Activated B cell treated with CpG ODN at 0.5 μM for 24 hours (primary cell): ENCODE data around the gene PRSS23. TPM values are rescaled to one million over a fixed set of nuclear protein-coding genes. Genes with fewer than 3 reads are reported as not detected.

Experiments used
- ATAC-seq: fragments of 200-7000 bp; cut with Tn5 transposase; one replicate; pipeline ENCODE4 v1.10.0; 2021; ENCODE audit warnings: low read depth, mild to moderate bottlenecking, moderate library complexity
- CTCF ChIA-PET: fragments of 350-600 bp; sonication (Branson Sonifier 250); formaldehyde crosslinking; loops from one replicate; lab custom pipeline; 2021; ENCODE audit warnings: antibody characterized with exemption; lab: Charles Lee
- POLR2A ChIA-PET: fragments of 350-600 bp; sonication (Branson Sonifier 250); formaldehyde crosslinking; loops from one replicate; lab custom pipeline; 2021; ENCODE audit warnings: antibody characterized with exemption; lab: Charles Lee
- DNase-seq: peaks from one replicate; pipeline ENCODE4 v3.0.0; 2022
- H3K27ac Mint-ChIP-seq: one replicate; pipeline ENCODE4 v1.8.0; 2020; ENCODE audit warnings: mixed read lengths
- H3K27me3 Mint-ChIP-seq: one replicate; pipeline ENCODE4 v1.8.0; 2021; ENCODE audit warnings: mixed read lengths
- H3K36me3 Mint-ChIP-seq: one replicate; pipeline ENCODE4 v1.8.0; 2021; ENCODE audit warnings: low read depth, mixed read lengths
- H3K4me1 Mint-ChIP-seq: one replicate; pipeline ENCODE4 v1.8.0; 2021; ENCODE audit warnings: mixed read lengths
- H3K4me3 Mint-ChIP-seq: one replicate; pipeline ENCODE4 v1.8.0; 2020; ENCODE audit warnings: mild to moderate bottlenecking, mixed read lengths
- H3K9me3 Mint-ChIP-seq: one replicate; pipeline ENCODE4 v1.8.0; 2020; ENCODE audit warnings: mixed read lengths
- CTCF ChIP-seq: fragments of 200-600 bp; IDR thresholded peaks from one replicate; pipeline ENCODE4 v1.8.0; 2022; ENCODE audit warnings: antibody characterized with exemption, mild to moderate bottlenecking
- intact Hi-C: fragments of 100-400 bp; cut with micrococcal nuclease; formaldehyde crosslinking; loops from one replicate; pipeline ENCODE4 v1.15.1; 2024
- total RNA-seq: library from RNA; stranded (reverse); gene quantifications from 2 replicates; pipeline ENCODE4 v1.2.3, GENCODE V29; 2022

Gene PRSS23
- total RNA-seq, 1 donor from 2014 or later: not detected

- no peak for TF ChIP-seq CTCF
- Mint-ChIP-seq H3K9me3 (no peaks in the 10 kb centered on the region), H3K4me3 (no peak overlapping the region), H3K27ac (no peak overlapping the region), H3K4me1 (peaks cover 9% of the 10 kb centered on the region), H3K36me3 (no peaks in the 10 kb centered on the region), H3K27me3 (peaks cover 32% of the 10 kb centered on the region)
- intact Hi-C loops: loop anchor here (5.0 kb wide), 1 partner anchor 344 kb away; no protein-coding TSS in a partner anchor
- DNase-seq: no peak
- no peak for ATAC-seq
- ChIA-PET CTCF (no interaction called here), POLR2A (no interaction called here)
Observed at GRCh38 chr11:86801364-86801763, 1.0 kb downstream of the PRSS23 start.

GRCh38 chr11:86802146-86802545 lies 1.8 kb downstream of the PRSS23 start:
- intact Hi-C loops: loop anchor here (5.0 kb wide), 1 partner anchor 345 kb away; no protein-coding TSS in a partner anchor
- Mint-ChIP-seq H3K27ac (no peak overlapping the region), H3K9me3 (no peaks in the 10 kb centered on the region), H3K4me3 (no peak overlapping the region), H3K4me1 (peaks cover 9% of the 10 kb centered on the region), H3K27me3 (peaks cover 32% of the 10 kb centered on the region), H3K36me3 (no peaks in the 10 kb centered on the region)
- no peak for TF ChIP-seq CTCF
- no peak for DNase-seq
- CTCF ChIA-PET: no interaction called here
- ATAC-seq: no peak
- POLR2A ChIA-PET: no interaction called here

DNA sequence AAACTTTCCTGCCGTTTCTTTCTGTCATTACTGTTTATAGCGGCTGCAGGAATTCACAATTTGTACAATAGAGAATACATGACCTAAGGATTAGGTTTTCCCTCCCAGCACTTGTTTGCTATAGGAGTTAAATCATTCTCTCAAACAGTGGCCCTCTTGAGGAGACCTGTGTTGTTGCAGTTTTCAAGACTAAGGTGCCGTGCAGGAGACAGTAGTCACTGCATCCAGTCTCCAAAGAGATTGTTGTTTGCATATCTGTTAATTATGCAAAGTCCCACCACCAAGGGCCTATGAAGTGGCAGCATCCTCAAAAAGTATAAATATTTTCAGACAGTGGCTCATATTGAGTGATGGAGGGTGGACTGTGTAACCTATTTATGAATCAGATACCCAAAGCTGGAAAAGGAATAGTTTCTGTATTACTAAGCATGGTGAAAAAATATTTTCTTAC lies 2.3 kb downstream of the PRSS23 start:
- Mint-ChIP-seq H3K9me3 (no peaks in the 10 kb centered on the region), H3K27me3 (peaks cover 32% of the 10 kb centered on the region), H3K36me3 (no peaks in the 10 kb centered on the region), H3K27ac (no peak overlapping the region), H3K4me1 (peaks cover 9% of the 10 kb centered on the region), H3K4me3 (no peak overlapping the region)
- intact Hi-C loops: loop anchor here (5.0 kb wide), 1 partner anchor 345 kb away; no protein-coding TSS in a partner anchor
- ATAC-seq (no peak), DNase-seq (no peak)
- TF ChIP-seq CTCF: no peak
- POLR2A ChIA-PET: no interaction called here
- CTCF ChIA-PET: no interaction called here

DNA sequence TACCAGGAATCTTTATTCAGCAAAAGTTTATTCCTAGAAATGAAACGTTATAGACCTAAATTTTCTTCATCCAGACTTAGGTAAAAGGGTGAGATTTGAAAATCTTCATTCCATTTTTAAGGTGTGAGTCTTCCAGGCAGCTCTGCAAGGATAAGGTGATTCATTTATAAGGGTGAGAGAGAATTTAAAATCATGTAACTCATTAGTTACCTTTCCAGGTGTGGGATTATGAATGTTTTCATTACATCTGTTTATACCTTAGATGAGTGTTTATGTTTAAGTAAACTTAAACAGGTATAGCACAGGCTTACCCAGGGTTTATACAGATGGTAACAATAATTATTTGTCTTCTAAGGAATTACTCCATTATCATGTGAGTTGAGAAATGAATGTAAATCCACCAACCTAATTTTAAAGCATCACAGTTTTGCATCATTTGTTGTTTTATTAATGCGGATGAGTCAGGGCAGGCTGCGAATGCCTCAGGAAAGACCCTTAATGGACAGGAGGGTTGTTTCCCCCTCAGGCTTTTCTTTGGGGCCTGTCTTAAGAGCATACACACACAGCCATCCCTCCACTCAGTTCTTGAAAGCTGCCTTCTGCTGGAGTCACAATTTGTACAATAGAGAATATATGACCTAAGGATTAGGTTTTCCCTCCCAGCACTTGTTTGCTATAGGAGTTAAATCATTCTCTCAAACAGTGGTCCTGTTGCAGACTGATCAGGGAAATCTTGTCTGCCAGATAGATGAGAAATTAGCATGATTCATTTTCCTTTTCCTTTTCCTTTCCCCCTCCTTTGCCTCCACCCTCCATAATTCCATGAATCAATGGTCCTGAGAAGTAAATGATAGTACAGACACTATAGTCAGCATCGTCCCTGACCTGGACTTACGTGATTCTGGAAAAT lies 3.0 kb downstream of the PRSS23 start:
- Mint-ChIP-seq H3K9me3 (no peaks in the 10 kb centered on the region), H3K4me3 (no peak overlapping the region), H3K36me3 (no peaks in the 10 kb centered on the region), H3K27ac (no peak overlapping the region), H3K4me1 (peaks cover 9% of the 10 kb centered on the region), H3K27me3 (peaks cover 31% of the 10 kb centered on the region)
- DNase-seq: no peak
- intact Hi-C loops: loop anchor here (5.0 kb wide), 1 partner anchor 346 kb away; no protein-coding TSS in a partner anchor
- ChIA-PET CTCF (no interaction called here), POLR2A (no interaction called here)
- ATAC-seq: no peak
- TF ChIP-seq CTCF: no peak

GRCh38 chr11:86804951-86805350 lies 4.6 kb downstream of the PRSS23 start:
- POLR2A ChIA-PET: no interaction called here
- Mint-ChIP-seq H3K9me3 (no peaks in the 10 kb centered on the region), H3K4me3 (no peak overlapping the region), H3K27ac (no peak overlapping the region), H3K36me3 (no peaks in the 10 kb centered on the region), H3K4me1 (peaks cover 5% of the 10 kb centered on the region), H3K27me3 (peaks cover 23% of the 10 kb centered on the region)
- CTCF ChIA-PET: no interaction called here
- ATAC-seq (no peak), DNase-seq (no peak)
- intact Hi-C loops: loop anchor here (5.0 kb wide), 1 partner anchor 348 kb away; no protein-coding TSS in a partner anchor
- TF ChIP-seq CTCF: no peak
